HG03196 (cell line): Measurements from ENCODE around the gene CGNL1.

Experiments used
- ATAC-seq: cut with Tn5 transposase; IDR thresholded peaks from one replicate; pipeline ENCODE4 v1.9.1; 2021; ENCODE audit not compliant: unreplicated experiment

Gene CGNL1

DNA sequence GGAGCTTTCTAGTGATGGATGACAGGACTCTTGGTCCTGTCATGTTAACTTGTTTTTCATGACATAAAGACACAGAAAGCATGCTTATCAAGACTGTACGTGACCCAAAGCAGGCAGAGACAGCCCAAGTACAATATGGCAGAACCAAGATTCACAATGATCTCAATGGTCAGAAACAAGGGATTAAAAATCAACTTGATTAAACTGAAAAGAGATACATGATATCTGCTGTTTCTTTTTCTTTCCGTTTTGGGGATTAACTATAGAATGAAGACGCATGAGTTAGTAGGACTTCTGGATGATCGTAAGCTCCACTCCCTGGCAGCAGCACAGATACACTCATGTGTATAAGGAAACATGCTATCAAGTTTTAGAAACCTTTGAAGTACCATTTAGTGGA is 117.0 kb downstream of the CGNL1 start:
- ATAC-seq, result no peak

DNA sequence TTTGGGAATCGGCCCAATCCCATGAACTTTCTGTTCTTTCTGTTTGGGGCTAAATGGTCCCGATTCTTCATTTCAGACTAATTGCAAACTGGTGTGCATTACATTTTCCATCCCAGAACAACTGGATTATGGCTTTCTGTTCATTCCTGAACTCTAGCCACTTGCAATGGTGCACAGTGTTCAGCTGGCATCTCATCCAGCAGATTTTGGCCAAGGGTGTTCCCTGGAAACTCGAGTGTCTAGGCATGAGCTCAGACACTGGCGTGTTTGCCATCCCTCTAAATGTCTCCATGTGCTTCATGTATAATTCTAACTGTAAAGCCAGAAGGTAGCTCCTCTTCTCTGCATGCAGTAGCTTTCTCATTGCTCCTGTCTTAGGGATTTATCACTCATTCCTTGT is 118.3 kb downstream of the CGNL1 start:
- no peak for ATAC-seq

DNA sequence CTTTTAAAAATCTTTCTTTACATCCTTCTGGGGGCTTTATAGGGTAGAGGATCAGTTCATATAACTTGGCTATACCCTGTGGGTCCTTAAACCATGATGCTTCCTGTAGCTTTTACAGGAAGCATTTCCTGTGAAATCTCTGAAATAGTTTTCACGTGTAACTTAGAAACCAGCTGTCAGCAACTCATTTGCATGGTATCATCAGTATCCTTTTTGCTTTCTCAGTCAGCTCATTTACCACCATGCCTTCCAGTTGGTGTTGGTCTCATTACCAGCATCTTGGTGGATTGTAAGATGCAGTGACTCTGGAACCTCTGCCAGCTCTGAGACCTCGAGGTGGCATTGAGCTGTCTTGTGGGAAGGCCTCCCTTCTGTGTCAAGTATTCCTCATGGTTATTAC is 118.7 kb downstream of the CGNL1 start:
- no peak for ATAC-seq

DNA sequence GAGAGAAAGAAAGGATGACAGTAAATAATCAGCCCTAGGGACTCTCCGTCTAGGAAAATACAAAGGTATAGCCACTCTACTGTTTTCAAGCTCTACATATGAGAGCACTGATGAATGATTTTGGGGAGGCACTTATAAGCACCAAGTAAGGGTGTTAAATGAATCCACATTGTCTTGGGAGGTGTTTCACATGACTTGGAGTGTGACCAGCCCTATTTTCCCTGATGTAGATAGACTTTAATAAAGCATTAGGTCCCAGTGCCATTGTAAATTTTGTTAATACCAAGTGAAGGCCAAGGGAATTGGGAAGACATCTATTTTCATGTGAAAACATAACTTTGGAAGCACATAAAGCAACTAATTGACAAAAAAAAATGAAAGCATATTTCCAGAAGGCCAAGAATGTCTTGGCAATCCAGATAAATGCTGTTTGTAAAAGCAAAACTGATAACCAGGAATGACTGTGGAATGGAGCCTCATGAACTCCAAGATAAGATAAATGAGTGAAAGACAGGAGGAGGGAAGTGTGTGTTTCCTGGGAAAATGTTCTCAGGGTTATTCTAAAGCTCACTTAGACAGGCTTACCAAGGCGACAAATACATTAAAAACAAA is 119.4 kb downstream of the CGNL1 start:
- ATAC-seq, result no peak

DNA sequence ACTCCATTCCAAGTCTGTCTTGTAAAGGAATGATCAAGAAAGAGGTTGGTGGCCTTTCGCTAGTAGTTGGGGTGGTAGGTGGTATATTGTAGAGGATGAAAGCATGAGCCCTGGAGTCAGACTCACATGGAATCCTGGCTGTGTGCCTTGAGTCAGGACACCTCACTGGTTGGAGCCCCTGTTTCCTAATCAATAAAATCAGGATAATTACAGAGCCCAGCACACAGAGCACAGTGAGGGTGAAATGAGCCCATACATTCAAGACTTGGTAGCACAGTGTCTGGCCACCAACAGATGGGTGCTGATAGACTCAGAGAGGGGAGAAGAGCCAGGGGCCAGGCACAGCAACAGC is 120.3 kb downstream of the CGNL1 start:
- ATAC-seq, result no peak

DNA sequence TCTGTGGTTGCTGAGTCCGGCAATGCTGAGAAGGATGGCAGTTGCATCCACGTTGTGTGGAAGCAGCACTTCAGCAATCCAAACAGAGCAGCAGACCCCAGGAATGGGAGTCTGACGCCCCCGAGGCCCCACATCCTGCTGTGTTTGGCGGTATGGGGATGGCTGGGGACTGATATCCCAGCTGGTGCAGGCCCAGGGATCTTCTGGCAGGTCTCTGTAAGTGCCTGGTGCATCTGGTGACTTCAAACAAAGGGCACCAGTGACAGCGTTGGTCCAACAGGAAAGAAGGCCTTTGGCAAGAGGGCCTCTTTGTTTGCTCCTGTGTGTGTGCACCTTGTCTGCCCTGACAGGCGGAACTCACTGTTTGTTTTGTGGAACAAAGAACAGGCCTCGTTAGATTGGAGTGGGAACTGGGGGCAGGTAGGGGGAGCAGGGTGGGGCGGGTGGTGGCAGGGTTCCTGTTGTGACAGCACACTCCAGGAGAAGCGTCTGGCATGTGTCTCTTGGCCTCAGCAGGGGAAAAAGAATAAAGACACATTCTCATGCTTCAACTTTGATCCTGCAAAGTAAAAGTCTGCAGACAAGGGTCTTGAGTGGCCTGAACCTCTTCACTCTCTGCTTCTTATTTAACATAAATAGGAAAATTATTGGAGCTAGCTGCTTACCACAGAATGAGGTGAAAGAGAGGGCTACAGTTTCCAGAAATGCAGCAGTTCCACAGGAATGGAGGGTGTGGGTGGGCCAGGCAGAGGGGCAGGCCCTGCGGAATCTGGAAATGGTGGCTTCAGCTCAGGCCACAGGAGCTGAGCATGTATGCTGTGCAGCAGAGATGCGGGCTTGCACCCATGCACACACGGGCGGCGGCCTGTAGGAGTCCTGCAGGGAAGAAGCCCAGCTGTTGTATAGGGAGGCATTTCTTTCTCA is 120.9 kb downstream of the CGNL1 start:
- ATAC-seq, result no peak

DNA sequence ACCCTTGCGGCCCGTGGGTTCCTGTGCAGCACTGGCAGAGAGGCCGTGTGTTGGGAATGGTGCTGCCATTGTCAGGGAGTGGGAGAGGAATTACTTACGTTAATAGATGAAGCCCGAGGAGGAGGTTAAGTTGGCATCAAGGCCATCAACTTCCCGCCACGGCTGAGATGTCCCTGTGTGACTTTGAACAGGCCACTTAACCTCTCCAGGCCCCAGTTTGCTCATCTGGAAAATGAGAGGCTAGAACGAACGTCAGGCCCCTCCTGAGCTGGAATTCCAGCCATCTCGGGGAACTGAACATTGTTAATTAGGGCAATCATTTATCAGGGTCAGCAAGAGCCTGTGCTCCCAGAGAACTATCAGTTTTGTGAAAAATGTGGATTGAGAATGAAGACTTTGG is 124.0 kb downstream of the CGNL1 start:
- ATAC-seq, result no peak

DNA sequence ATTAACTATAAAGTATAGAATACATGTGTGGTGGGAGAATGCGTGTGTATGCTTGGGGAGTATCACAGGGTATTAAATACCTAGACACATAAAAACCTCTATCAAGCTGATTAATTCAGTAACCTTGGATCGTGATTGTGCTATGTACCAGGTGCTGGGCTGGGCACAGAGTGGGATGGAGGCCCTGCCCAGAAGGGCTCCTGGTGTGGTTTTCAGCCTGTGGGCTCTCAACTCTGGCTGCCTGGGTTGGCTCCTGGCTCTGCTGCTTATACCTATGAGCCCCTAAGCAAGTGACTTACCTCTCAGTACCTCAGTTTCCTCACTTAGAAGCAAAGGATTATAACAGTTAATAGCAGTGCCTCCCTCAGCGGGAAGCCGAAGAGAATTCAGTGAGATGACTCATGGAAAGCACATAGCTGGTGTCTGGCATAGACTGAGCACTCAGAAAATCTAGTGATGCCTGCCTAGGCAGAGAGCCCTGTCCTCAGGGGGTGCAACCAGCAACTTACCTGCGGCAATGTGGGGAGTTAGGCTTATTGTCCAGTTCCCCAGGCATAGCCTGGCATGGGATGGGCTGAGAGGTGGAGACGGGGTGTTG is 124.8 kb downstream of the CGNL1 start:
- ATAC-seq, result no peak

DNA sequence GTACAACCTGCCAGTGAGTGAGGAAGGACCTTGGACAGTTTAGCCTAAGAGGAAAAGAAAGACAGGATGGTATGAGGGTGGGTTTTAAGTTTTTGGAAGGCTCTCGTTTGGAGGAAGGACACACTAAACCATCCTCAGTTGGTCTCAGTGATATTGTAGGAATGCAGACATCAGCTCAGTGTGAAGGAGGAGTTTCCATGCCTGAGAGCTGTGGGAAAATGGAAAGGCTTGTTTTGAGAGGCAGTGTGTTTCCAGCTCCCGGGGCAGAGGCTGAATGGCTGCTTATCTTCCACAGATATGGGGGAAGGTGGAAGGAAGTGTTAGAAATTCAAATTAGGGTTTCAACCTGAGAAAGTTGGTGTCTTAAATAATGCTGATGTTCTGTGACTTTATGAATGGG is 125.8 kb downstream of the CGNL1 start:
- ATAC-seq, result no peak

DNA sequence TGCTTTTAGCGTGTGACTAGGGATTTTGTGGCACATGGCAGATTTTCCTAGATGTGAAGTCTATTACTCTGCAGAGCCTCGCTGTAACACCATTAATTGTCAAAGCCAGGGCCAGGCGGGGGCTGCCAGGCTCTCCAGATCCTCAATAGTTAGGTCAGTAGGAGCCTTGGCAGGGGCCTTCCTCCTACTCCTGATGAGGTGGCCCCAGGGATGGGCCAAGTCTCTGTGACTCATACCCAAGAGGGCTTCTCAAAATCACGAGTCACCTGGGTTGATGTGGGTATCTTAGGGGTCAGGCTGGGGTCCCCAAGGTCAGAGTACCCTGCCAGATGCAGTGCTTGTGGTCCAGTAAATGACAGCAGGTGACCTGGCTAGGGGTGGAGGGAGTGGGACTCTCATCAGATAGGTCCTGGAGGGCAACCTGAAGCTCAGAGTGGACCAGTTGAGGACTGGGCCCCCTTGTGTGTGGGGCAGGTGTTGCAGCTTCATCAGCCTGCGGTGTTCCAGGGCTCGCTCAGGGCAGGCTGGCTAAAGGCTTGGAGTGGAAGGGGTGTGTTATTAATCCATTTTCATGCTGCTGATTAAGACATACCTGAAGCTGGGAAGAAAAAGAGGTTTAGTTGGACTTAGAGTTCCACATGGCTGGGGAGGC is 126.9 kb downstream of the CGNL1 start:
- ATAC-seq, result no peak

DNA sequence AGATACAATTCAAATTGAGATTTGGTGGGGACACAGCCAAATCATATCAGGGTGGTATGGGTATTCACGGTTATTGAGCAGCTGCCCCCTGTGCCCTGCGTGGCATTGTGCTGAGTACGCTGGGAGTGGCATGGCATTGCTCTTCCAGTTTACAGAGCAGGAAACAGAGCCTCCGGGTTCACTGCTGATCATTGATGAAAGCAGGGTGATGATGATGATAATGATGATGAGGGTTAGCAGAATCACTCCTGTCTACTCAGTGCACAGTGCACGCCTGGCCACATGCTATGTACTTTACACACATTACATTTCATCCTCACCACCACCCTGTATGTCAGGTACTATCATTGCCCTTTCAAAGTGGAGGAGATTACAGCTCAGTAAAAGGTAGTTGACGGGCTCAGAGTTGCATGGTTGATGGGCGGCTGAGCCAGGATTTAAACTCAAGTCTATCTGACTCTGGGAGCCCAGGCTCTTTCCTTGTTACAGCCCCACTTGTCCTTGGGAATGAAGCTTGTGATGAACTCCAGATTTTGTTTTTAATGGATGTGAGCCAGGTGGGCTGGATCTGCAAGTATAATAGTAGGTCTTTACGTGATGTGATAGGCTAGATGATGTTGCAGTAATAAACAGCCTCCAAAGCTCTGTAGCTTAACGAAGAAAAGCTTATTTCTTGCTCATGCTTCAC is 127.8 kb downstream of the CGNL1 start:
- ATAC-seq, result no peak

DNA sequence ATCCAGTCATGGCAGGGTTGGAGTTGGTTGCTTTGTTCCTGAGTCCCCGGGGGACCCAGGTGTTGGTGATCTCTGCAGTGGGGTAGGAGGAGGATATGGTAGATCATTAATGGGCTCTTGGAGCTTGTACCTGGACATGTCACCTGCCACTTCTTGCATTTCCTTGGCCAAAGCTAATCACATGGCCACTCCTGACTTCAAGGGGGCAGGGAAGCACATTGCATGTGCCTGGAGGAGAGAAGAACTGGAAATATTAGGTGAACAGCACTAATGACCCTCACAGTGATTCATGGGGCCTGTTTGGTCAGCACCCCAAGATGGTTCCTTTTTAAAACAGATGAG is 128.3 kb downstream of the CGNL1 start:
- no peak for ATAC-seq

DNA sequence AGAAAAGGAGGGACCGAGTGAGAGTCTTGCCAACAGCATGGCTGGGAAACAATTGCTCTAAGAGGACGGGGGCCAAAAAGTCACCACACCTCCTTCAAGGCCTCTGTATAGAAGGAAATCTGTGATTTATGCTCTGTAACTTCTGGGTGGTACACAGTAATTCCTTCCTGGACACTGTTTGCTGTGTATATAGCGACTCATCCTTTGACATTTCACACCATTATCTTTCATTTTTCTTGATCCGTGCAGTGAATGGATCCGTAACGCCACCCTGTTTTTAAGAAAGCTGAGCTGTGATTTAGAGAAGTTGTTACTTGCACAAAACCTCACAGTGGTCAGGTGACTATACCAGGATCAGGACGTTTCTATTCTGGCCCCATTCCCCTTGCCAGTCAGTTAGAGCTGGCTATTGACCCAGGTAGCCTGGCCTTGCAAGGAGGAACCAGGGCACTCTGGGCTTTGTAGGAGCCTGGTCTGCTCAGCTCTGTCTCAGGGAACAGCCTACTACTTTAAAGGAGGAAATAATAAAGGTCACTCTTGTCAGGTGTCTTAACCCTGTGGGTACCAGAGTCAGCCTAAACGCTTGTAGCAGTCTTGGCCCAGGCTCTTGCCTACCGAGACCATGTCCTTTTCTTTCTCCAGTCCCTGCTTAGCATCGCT is 128.9 kb downstream of the CGNL1 start:
- no peak for ATAC-seq

DNA sequence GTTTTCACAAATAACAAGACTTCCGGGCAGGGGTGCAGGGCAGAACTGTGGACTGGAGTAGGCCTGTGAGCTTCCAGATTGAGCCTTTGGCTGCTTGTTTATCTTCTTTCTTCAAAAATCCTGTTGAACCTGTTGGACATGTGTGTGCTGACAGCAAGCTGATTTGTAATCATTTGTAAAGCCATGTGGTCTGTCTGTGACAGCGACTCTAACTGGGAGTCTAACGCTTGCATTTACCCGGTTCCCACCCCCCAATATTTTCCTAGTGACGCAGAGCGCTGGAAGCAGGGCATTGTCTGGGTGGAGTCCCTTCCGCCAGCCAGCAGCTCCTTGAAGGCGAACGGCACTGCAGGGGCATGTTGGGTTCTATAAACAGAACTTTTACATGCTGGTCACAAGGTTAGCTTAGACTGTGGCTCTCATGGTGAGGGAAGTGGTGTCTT is 129.7 kb downstream of the CGNL1 start:
- no peak for ATAC-seq

DNA sequence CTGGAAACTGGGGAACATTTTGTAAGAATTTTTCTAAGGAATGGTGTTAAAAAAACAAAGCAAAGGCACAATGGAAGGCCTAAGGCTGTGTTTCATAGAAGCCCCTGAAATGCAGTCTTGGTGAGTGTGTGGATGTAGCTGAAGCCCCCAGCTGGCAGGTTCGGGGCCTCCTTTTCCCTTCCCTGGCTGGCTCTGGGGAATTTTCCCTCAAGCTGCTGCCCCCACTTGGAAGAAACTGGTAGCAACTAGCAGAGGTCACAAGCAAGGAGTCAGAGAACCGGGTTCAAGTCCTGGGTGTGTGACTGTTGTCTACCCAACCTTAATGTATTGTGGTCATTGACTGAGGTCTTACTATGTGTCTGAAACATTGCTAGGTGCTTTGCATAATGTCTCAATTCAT is 130.1 kb downstream of the CGNL1 start:
- no peak for ATAC-seq

DNA sequence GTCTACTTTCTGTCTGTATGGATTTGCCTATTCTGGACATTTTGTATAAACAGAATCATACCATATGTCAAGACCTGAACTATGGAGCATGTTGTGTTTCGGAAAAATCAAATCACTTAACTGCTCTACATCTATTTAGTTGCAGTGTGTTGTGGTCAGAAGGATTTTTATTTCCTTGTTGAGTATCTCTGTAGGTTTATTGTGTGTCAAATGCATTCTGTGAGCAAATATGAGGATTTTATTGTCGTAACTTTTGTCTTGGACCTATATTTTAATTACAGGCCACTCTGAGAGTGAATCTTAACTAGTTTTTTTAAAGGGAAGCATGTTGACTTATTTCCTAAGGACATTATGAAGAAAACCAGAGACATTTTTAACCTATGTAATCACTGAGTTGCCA is 130.8 kb downstream of the CGNL1 start:
- no peak for ATAC-seq

DNA sequence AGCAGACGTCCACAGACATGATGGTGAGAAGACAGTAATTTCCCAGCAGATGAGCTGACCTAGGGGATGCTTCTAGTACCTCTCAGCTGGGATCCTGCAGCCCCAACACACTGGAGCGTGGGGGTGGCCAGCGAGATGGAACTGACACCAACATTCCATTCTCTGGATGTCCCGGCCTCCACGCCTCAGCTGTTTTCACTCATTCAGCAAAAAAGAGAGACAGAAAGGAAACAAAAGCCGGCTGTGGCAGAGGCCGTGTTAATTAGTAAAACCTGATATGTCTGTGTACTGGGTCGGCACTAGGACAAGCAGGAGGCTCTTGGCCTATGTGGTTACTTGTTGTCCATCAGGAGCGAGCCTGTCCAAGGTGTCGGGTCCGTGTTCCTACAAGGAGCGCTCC is 132.8 kb downstream of the CGNL1 start:
- no peak for ATAC-seq

DNA sequence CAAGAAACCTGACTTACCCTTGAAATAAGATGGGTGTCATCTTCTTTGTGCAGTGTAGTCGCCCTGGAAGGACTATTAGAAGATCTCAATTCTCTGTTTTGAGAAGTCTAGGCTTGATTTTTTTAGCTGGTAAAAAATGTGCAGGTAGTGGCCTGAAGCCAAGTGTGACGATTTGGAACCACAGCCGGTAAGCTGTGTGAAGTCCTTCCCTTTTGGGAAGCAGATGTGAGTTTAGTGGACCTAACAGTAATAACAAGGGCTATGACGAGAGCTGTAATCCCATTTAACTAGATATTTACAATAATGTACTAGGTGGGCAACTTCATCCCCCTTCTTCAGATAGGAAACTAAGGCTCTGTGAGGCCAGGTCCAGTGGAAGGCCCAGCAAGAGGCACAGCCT is 133.7 kb downstream of the CGNL1 start:
- ATAC-seq, result no peak

DNA sequence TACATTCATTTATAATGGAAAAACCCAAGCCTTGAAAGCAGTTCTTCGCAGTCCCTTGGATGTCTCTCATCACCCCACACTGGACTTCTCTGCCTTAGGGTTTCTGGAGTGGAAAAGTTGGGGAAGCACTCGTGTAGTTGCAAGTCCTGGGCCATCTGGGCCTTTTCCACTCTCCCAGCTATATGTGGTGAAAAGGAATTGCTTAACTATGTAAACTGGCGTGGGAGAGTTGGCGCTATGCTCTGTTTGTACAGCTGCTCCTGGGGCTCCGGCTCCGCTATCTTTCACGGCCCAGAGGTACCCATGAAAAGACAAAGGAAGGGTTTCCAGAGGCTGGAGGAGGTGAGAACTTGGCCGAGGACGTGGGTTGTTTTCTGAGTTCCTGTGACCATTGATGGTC is 134.3 kb downstream of the CGNL1 start:
- ATAC-seq, result no peak

DNA sequence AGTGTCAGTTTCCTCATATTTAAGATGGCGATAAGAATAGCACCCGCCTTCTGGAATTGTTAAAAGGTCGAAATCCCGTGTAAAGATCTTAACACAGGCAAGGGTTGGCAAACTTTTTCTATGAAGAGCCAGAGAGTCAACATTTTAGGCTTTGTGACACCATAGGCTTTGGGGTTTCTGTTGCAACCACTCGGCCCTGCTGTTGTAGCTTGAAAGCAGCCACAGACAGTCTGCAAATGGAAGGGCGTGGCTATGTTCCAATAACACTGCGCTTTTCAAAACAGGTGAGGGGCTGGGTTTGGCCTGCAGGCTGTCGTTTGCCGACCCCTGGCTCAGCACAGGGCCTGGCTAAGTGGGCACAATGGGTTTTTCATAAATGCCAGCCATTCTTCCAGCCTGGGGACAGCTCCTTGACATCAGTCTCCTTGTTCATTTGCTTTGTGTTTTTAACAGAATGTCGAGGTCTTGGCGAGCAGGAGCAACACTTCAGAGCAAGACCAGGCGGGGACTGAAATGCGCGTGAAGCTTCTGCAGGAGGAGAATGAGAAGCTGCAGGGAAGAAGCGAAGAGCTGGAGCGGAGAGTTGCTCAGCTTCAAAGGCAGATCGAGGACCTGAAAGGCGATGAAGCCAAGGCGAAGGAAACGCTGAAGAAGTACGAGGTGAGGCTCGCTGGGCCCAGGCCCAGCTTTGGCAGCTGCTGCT is 140.2 kb downstream of the CGNL1 start:
- no peak for ATAC-seq
